Rectal smooth muscle tissue (tissue), 1 donor: ENCODE data around the gene PATZ1.
"Not testable (repeated sequence)": the region's sequence is repeated elsewhere in the genome, so short reads cannot be mapped to it uniquely, and the experiment has no call there.

Source experiments
- H3K27ac ChIP-seq: one replicate; pipeline ENCODE4 v1.7.0; 2013; ENCODE audit warnings: low read depth, low read length, inconsistent platforms
- H3K27me3 ChIP-seq: one replicate; pipeline ENCODE4 v1.7.0; 2013; ENCODE audit warnings: low read length; ENCODE audit not compliant: control insufficient read depth, insufficient read depth
- H3K36me3 ChIP-seq: one replicate; pipeline ENCODE4 v1.7.0; 2013; ENCODE audit warnings: low read length; ENCODE audit not compliant: control insufficient read depth, insufficient read depth
- H3K4me1 ChIP-seq: one replicate; pipeline ENCODE4 v1.7.0; 2013; ENCODE audit warnings: low read length; ENCODE audit not compliant: control insufficient read depth, insufficient read depth
- H3K4me3 ChIP-seq: one replicate; pipeline ENCODE4 v1.7.0; 2013; ENCODE audit warnings: low read length
- H3K9ac ChIP-seq: one replicate; pipeline ENCODE4 v1.7.0; 2013; ENCODE audit warnings: low read length

Gene PATZ1

DNA sequence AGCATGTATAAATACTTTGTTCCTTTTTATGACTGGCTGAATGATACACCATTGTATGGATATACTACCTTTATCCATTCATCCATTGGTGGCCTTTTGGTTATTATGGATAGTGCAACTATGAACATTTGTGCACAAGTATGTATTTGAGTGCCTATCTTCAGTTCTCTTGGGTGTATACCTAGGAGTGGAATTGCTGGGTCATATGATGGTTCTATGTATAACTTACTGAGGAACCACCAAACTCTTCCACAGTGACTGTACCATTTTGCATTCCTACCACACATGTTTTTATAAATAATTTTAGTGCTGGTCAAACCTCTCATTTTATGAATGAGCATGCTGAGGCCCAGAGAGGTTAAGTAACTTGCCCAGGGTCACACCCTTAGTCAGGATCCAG is 3.8 kb upstream of the PATZ1 start:
- Histone ChIP-seq H3K4me1 (peaks cover 1% of the 10 kb centered on the region), H3K4me3 (no peak overlapping the region), H3K9ac (no peak overlapping the region), H3K27me3 (no peaks in the 10 kb centered on the region), H3K36me3 (no peaks in the 10 kb centered on the region), H3K27ac (no peak overlapping the region)

DNA sequence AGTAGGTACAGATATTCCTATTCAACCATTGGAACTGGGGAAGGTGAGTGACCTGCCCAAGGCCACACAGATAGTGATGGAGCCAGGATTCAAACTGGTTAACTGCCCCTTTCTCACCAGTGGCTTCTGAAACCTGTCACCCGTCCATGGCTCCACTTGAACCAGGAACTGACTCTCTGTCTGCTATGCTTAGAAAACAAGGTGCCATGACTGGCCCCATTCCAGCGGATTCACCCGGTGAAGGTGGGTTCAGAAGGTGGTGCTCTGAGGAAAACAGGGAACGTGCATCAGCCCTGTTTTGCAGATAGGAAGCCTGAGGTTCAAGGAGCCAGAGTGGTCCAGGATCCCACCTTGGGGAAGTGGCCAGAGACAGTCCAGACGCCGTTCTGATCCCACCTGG is 2.6 kb upstream of the PATZ1 start:
- Histone ChIP-seq H3K27ac (no peak overlapping the region), H3K4me1 (peaks cover 13% of the 10 kb centered on the region), H3K9ac (no peak overlapping the region), H3K4me3 (no peak overlapping the region), H3K36me3 (no peaks in the 10 kb centered on the region), H3K27me3 (no peaks in the 10 kb centered on the region)

DNA sequence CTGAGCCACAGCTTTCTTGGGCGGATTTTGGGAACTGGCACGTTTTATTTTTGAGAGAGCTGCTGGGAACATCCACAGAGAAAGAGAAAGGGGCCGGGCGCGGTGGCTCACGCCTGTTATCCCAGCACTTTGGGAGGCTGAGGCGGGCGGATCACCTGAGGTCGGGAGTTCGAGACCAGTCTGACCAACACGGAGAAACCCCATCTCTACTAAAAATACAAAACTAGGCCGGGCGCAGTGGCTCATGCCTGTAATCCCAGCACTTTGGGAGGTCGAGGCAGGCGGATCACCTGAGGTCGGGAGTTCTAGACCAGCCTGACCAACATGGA is 1.8 kb upstream of the PATZ1 start:
- H3K4me1 ChIP-seq: peaks cover 17% of the 10 kb centered on the region
- H3K27ac ChIP-seq: peak overlapping the region; percentile 89
- not testable (repeated sequence) for H3K36me3 ChIP-seq, H3K27me3 ChIP-seq, H3K9ac ChIP-seq
- H3K4me3 ChIP-seq: peak overlapping the region; percentile 86

DNA sequence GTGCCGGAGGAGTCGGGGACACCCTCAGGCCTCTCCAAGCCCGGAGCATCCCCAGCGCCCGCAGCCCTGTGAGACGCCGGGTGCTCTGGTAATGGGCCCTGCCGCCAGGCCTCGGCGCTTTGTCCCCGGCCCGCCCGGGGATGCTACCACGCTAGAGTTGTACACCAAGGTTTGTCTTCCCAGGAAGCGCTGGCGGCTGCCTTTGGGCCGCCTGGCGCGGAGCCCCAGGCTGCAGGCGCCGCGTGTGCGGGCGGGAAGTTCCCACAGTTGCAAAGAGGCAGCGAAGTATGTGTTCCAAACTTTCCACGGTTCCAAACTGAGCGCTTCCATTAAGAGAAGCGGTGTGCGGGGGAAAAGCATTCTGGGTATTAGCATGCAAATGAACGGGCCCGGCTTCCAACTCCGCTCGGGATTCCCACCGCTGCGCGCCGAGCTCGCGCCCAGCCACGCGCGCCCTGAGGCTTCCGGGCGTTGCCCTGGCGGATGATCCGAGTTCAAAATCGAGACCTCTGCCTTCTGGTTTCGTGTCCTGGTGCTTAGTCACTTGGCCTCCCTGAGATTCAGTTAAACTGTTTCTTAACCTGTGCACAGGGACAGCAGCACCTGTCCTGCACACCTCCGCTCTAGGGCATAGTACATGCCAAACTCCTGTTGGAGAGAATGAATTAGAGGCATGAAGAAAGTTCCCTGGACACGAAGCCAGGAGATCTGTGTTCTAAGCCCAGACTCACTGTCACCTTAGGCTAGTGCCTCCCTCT is 1.3 kb upstream of the PATZ1 start:
- H3K27me3 ChIP-seq: no peaks in the 10 kb centered on the region
- H3K36me3 ChIP-seq: no peaks in the 10 kb centered on the region
- H3K27ac ChIP-seq: peak overlapping the region; percentile 89
- peak overlapping the region; percentile 72 for H3K9ac ChIP-seq
- peak overlapping the region; percentile 86 for H3K4me3 ChIP-seq
- peaks cover 18% of the 10 kb centered on the region for H3K4me1 ChIP-seq

DNA sequence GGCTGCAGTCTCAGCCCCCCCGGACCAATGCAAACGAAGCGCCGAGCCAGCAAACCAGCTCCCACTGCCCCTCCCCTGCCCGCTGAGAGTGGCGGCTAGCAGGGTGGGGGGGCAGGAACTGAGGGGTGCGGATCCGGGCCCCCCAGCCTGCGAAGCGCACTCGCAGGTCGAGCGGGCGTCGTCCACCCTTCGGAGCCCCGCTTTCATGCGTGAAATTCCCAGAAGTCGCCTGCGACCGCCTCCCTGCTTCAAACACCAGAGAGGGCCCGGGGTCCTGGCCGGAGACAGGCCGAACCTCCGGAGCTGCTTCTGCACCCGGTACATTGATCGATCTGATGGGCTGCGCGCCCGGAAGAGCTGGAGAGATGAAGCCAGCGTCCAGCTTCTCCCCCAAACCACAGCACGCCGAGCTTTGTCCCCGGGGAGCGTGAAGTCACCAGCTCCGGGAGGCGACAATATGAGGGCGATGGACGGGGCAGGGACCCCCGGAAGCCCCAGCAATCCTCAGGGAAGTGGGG is 646 bp upstream of the PATZ1 start:
- H3K9ac ChIP-seq: peak overlapping the region; percentile 72
- H3K4me1 ChIP-seq: peaks cover 18% of the 10 kb centered on the region

DNA sequence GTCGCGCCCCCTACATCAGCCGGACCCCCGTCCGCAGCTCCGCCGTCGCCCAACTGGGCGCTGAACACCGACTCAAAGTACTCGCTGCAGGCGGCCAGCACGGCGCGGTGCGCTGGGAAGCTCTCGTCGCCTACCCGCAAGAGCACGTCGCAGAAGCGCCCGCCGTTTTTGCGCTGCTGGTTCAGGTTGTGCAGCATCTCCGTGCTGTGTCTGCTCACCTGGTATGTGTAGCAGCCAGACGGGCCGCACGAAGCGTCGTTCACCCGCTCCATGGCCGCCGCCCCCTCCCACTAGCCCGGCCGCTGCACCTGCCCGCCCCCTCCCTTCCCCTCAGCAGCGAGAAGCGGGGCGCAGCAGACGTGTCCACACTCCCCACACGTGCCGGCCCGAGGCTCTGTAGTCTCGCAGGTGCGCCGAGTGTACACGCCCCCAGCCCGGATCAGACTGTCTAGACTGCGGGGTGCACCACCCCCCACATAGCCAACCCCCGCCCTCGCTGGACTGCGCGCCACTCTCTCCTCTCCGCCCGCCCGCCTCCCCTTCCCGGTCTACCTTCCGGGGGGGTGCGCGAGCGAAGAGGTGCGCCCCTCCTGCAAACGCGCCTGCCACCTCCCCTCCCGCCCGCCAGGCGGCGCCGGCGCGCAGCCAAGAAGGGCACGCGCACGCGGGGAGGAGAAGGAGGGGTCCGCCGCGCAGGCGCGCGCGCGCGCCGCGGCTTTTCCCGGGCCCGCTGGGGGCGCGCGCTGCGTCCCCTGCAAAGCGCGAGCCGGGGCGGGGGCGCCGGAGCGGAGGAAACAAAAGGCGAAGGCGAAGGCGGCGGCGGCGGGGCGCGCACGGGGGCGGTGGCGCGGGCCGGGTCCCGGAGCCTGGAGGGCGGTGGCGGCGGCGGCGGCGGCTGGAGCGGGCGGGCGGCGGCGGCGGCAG is 553 bp downstream of the PATZ1 start:
- no peaks in the 10 kb centered on the region for H3K27me3 ChIP-seq
- no peaks in the 10 kb centered on the region for H3K36me3 ChIP-seq
- peaks cover 18% of the 10 kb centered on the region for H3K4me1 ChIP-seq
- no peak overlapping the region for H3K9ac ChIP-seq
- peak overlapping the region; percentile 56 for H3K27ac ChIP-seq
- peak overlapping the region; percentile 69 for H3K4me3 ChIP-seq

More for the DNA sequence above, 646 bp upstream of the PATZ1 start:
- peak overlapping the region; percentile 86 for H3K4me3 ChIP-seq
- H3K27ac ChIP-seq: peak overlapping the region; percentile 89
- no peaks in the 10 kb centered on the region for H3K36me3 ChIP-seq
- no peaks in the 10 kb centered on the region for H3K27me3 ChIP-seq

DNA sequence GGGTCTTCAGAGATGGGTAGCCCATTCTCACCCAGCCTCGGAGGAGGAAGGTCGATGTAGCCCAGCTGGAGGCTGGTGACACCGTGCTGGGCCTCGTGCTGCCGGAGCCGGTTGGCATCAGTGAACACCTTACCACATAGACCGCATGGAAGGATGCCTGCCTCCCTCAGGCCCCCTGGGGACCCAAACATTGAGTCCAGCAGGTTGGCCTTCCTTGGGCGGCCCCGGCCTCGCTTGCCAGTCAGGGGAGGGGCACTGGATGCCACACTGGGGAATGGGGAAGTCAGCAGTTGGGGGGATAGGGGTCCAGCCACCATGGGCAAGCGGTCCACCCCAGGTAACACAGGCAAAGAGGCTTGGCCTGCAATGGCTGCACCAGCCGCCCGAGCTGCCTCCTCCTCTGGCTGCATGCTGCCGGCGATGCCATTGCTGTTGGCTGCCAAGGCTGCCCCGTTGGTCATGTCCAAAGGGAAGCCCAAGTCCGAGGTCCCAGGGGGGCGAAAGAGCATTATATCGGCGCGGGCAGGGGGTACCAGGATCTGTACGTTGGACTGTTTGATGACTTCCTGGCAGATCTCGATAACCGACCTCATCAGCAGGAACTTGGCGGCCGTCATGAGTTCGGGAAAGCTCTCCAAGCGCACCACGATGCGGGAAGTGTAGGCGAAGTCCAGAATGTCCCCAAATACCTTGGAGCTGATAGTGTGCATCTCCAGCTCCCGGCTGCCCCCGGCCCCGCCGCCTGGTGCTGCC is 1.4 kb downstream of the PATZ1 start:
- peak overlapping the region; percentile 69 for H3K4me3 ChIP-seq
- H3K4me1 ChIP-seq: peaks cover 18% of the 10 kb centered on the region
- H3K27ac ChIP-seq: peak overlapping the region; percentile 56
- H3K9ac ChIP-seq: no peak overlapping the region
- H3K36me3 ChIP-seq: peaks cover 7% of the 10 kb centered on the region
- no peaks in the 10 kb centered on the region for H3K27me3 ChIP-seq

DNA sequence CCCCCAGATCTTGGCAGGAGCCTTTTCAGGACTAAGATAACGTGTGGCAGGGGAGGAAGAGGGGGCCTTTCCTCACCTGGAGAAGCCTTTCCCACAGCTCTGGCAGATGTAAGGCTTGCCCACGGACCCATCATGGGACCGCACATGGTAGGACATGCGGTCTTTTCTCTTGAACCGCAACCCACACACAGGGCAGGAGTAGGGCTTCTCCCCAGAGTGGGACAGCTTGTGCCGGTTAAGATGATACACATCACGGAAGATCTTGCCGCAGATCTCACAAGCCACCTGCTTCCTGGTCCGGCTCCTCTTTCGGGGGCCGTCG is 1.9 kb downstream of the PATZ1 start:
- H3K4me3 ChIP-seq: peak overlapping the region; percentile 69
- no peaks in the 10 kb centered on the region for H3K27me3 ChIP-seq
- H3K27ac ChIP-seq: peak overlapping the region; percentile 56
- peaks cover 18% of the 10 kb centered on the region for H3K4me1 ChIP-seq
- H3K9ac ChIP-seq: no peak overlapping the region
- H3K36me3 ChIP-seq: peaks cover 7% of the 10 kb centered on the region

DNA sequence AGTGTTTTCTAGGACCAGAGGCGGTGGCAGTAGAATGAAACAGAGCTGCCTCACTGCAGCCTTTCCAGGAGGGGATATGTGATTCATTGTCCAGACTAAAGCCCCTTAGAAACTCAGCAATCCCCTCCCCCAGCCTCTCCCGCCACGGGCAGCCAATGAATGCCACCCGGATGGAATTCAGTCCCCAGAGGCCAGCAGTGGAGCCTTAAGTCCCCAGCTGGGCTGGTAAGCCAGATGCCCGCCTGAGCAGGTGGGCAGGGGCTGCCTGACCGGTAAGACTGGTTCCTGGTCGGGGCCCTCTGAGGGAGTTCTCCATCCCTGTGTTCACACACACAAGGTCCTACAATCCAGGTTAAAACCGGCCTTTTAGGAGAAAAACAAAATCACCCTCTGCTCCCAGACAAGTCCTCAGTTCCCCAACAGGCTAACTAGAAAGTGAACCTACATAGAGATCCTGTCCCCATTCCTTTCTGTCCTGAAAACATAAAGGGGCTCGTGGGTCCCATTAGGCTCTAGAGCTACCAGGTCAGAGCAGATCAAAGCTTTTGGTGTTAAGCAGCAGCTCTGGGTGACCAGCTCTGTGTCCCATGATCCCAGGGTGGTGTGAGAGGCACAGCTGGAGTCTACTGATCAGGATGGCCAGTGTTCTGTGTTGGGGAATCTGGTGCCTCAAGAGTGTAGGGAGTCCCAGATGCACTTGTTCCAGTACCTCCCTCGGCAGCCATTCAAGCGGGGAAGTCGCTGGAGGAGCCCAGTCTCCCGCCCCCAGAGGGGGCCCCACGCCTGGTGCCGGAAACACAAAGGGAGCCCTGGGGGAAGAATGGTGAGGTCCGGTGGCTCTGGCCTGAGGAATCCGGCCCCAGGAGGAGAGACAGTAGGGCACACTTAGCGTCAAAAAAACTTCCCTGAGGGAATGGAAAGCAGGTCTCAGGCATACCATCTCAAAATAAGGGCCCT is 2.6 kb downstream of the PATZ1 start:
- Histone ChIP-seq H3K9ac (no peak overlapping the region), H3K36me3 (peaks cover 7% of the 10 kb centered on the region), H3K4me3 (peak overlapping the region; percentile 69), H3K27me3 (no peaks in the 10 kb centered on the region), H3K4me1 (peaks cover 18% of the 10 kb centered on the region), H3K27ac (no peak overlapping the region)

DNA sequence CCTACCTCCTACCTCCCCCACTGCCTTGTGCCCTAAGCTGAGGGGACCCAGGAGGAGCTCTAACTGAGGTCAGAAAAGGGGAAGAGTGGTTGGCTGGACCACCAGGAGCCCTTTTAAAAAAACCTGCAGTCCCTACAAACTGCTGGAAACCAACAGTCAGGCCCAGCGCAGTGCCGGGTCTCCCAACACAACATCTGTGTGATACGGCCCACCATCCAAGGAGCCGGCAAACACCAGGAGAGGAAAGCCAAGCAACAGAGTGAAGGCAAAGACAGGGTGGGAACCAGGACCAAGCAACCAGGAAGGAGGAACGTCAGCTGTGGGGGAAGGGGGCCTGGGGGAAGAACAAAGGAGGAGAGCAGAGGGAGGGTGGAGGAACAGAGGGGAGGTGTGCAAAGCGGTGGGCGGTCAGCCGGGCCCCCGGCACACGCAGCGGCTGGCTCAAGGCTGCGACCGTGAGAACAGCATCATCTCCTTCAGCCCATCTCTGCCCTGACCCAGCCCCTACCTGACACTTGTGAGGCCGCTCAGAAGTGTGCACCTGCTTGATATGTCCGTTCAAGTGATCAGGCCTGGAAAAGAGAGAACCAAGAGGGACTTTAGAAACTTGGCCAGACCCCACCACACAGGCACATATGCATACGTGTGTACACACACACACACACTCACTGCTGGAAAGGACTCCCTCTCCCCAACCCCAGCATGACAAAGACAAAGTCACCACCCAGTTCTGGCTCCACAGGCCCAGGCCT is 3.6 kb downstream of the PATZ1 start:
- Histone ChIP-seq H3K27ac (no peak overlapping the region), H3K27me3 (no peaks in the 10 kb centered on the region), H3K4me1 (peaks cover 18% of the 10 kb centered on the region), H3K4me3 (peak overlapping the region; percentile 69), H3K9ac (no peak overlapping the region), H3K36me3 (peaks cover 10% of the 10 kb centered on the region)
